K562 (cell line): ENCODE measurements around the gene NR3C2. TPM values are rescaled to one million over a fixed set of nuclear protein-coding genes. Genes with fewer than 3 reads are reported as not detected.
"Not testable (repeated sequence)": the region's sequence is repeated elsewhere in the genome, so short reads cannot be mapped to it uniquely, and the experiment has no call there.

Experiments used
- ATAC-seq: fragments of 200-7000 bp; cut with Tn5 transposase; 3 replicates; pipeline ENCODE4 v1.9.1; 2020; ENCODE audit warnings: moderate library complexity
- BruUV-seq: library from RNA; stranded (reverse); fragments of 400-500 nt; replicated peaks from 2 replicates; lab custom pipeline; 2021; lab: Mats Ljungman, UMichigan
- CTCF ChIA-PET: fragments of 300-600 bp; formaldehyde crosslinking; extraction: SDS; loops from one replicate; lab custom pipeline; 2021; ENCODE audit warnings: low intra/inter-chr PET ratio; lab: Yijun Ruan, JAX
- POLR2A ChIA-PET: fragments of 300-600, 350-650 bp; sonication (Branson Sonifier 250); formaldehyde crosslinking; extraction: SDS; loops from one replicate; lab custom pipeline; 2021; ENCODE audit warnings: antibody characterized with exemption, inconsistent platforms; lab: Yijun Ruan, JAX
- DNase-seq, 4 experiments: peaks; one replicate each; pipeline versions ENCODE4 v3.0.0 to v3.0.0-alpha.2; 2011 to 2018; ENCODE audit warnings: low spot score in 3 of 4, mixed read lengths in 3 of 4; ENCODE audit errors: extremely low read depth in 1 of 4
- FAIRE-seq: peaks from 2 replicates; lab custom pipeline; 2011; peaks lifted over from hg19 to GRCh38; lab: Jason Lieb, UNC
- H2AFZ ChIP-seq: 2 replicates; pipeline ENCODE4 v1.6.0; 2011; ENCODE audit warnings: low read depth, low read length, control low read depth, inconsistent platforms
- H3K27ac ChIP-seq: fragments of 200-600 bp; 3 replicates; pipeline ENCODE4 v1.8.0; 2011; ENCODE audit warnings: low read depth, mild to moderate bottlenecking, control low read depth, inconsistent platforms, low read length, moderate library complexity, mixed read lengths; ENCODE audit errors: extremely low read depth
- H3K27me3 ChIP-seq, 2 experiments: fragments of 300-600 bp in 1 of 2; 2 replicates in 1 of 2; 3 replicates in 1 of 2; pipeline versions ENCODE4 v1.6.0 to v1.8.0; 2011; ENCODE audit warnings: inconsistent platforms in 2 of 2, low read length in 2 of 2, mild to moderate bottlenecking in 1 of 2, mixed read lengths in 1 of 2, moderate library complexity in 1 of 2; ENCODE audit not compliant: control insufficient read depth in 2 of 2, insufficient read depth in 2 of 2
- H3K36me3 ChIP-seq: fragments of 300-600 bp; 3 replicates; pipeline ENCODE4 v1.8.0; 2011; ENCODE audit warnings: mild to moderate bottlenecking, low read length, inconsistent platforms; ENCODE audit not compliant: control insufficient read depth, insufficient read depth
- H3K4me1 ChIP-seq, 2 experiments: fragments of 200-600 bp in 1 of 2; replicated peaks in 1 of 2; 2 replicates in 1 of 2; 3 replicates in 1 of 2; pipeline versions ENCODE4 v1.5.1 to v1.8.0; 2011; ENCODE audit warnings: inconsistent platforms in 2 of 2, low read length in 2 of 2, mild to moderate bottlenecking in 1 of 2, mixed read lengths in 1 of 2, moderate library complexity in 1 of 2; ENCODE audit not compliant: control insufficient read depth in 2 of 2, insufficient read depth in 2 of 2
- H3K4me2 ChIP-seq: 2 replicates; pipeline ENCODE4 v1.6.1; 2011; ENCODE audit warnings: low read length, control low read depth, inconsistent platforms, mixed read lengths; ENCODE audit not compliant: insufficient read depth
- H3K4me3 ChIP-seq: fragments of 200-600 bp; sonication (generic), shearing (Covaris generic); 2 replicates; pipeline ENCODE4 v1.5.1; 2016; ENCODE audit warnings: control low read depth, inconsistent platforms
- H3K79me2 ChIP-seq: fragments of 200-600 bp; 3 replicates; pipeline ENCODE4 v1.8.0; 2011; ENCODE audit warnings: low read length, inconsistent platforms; ENCODE audit not compliant: control insufficient read depth, insufficient read depth
- H3K9ac ChIP-seq, 2 experiments: 2 replicates each; pipeline versions ENCODE4 v1.6.0 to v1.6.1; 2011; ENCODE audit warnings: low read depth in 2 of 2, low read length in 2 of 2, control low read depth in 1 of 2, inconsistent platforms in 1 of 2, mild to moderate bottlenecking in 1 of 2, mixed read lengths in 1 of 2; ENCODE audit not compliant: insufficient read depth in 1 of 2
- H3K9me1 ChIP-seq: one replicate; pipeline ENCODE4 v1.6.0; 2011; ENCODE audit warnings: inconsistent platforms, mild to moderate bottlenecking, low read length, moderate library complexity; ENCODE audit not compliant: control insufficient read depth, insufficient read depth
- H3K9me3 ChIP-seq: replicated peaks from 2 replicates; pipeline ENCODE4 v1.5.1; 2011; ENCODE audit warnings: low read depth, low read length, inconsistent platforms; ENCODE audit not compliant: control insufficient read depth, insufficient read depth
- H4K20me1 ChIP-seq: replicated peaks from 2 replicates; pipeline ENCODE4 v1.6.1; 2011; ENCODE audit warnings: low read length, inconsistent platforms, mixed read lengths; ENCODE audit not compliant: control insufficient read depth, insufficient read depth
- IRF2 ChIP-seq: sonication (generic); formaldehyde crosslinking; IDR thresholded peaks from 2 replicates; pipeline ENCODE4 v1.8.1; 2022; ENCODE audit warnings: mild to moderate bottlenecking, missing genetic modification reagents
- MCM7 ChIP-seq, 2 experiments: fragments of 450-650 bp; IDR thresholded peaks; 2 replicates each; pipeline ENCODE4 v1.6.1; 2016 to 2018
- MYC ChIP-seq, 2 experiments: fragments of 250-450 bp in 1 of 2; sonication (Bioruptor Pico) in 1 of 2; IDR thresholded peaks; 2 replicates each; pipeline versions ENCODE4 v1.5.1 to v1.6.1; 2012 to 2021; ENCODE audit warnings: low read depth in 2 of 2, borderline replicate concordance in 1 of 2, improper control_type of control experiment in 1 of 2, low read length in 1 of 2, mild to moderate bottlenecking in 1 of 2, moderate library complexity in 1 of 2
- RBM14 ChIP-seq: fragments of 200-400 bp; formaldehyde crosslinking; IDR thresholded peaks from 2 replicates; pipeline ENCODE4 v1.6.1; 2018; ENCODE audit warnings: low read depth, mild to moderate bottlenecking, low read length, moderate library complexity, borderline replicate concordance; ENCODE audit not compliant: insufficient read depth
- WHSC1 ChIP-seq: IDR thresholded peaks from one replicate; pipeline ENCODE4 v1.6.1; 2012; ENCODE audit warnings: low read length, control low read depth, inconsistent platforms
- ZNF408 ChIP-seq: fragments of 250-450 bp; sonication (Bioruptor Pico); IDR thresholded peaks from 2 replicates; pipeline ENCODE4 v1.4.0; 2020; ENCODE audit warnings: low read depth, mild to moderate bottlenecking, moderate library complexity
- ZNF668 ChIP-seq: fragments of 250-450 bp; sonication (Bioruptor Pico); IDR thresholded peaks from 2 replicates; pipeline ENCODE4 v1.8.0; 2022; ENCODE audit warnings: mild to moderate bottlenecking, inconsistent platforms
- ZNF764 ChIP-seq: fragments of 250-450 bp; sonication (Bioruptor Pico); IDR thresholded peaks from 2 replicates; pipeline ENCODE4 v1.4.0; 2020; ENCODE audit warnings: low read depth, mild to moderate bottlenecking, moderate library complexity
- ZNF79 ChIP-seq: fragments of 250-450 bp; sonication (Bioruptor Pico); IDR thresholded peaks from 2 replicates; pipeline ENCODE4 v1.4.0; 2020; ENCODE audit warnings: low read depth, mild to moderate bottlenecking, moderate library complexity
- WGBS: fragments of 100-300 bp; shearing (Covaris generic); methylation state at CpG from one replicate; pipeline ENCODE4 v1.1.6; 2016; ENCODE audit warnings: low coverage, mixed read lengths; ENCODE audit not compliant: insufficient coverage; ENCODE audit errors: missing lambda C conversion rate; 5-methylcytosine and 5-hydroxymethylcytosine counted together
- in situ Hi-C: fragments of 300-500 bp; cut with MboI; formaldehyde crosslinking; loops from 4 replicates; pipeline ENCODE4 v1.15.0; 2018; ENCODE audit warnings: inconsistent platforms, mixed read lengths
- intact Hi-C: fragments of 100-400 bp; cut with micrococcal nuclease; formaldehyde crosslinking; loops from 2 replicates; pipeline ENCODE4 v1.14.2; 2022
- polyA plus RNA-seq, 8 experiments: library from polyadenylated mRNA; depleted of rRNA in 4 of 8; stranded (reverse) in 5 of 8; unstranded in 3 of 8; fragments of >200 nt; fragmentation: Nextera tagmentation in 2 of 8; fragmentation: Illumina TruSeq in 1 of 8; extraction: Ambion mirVana in 2 of 8; extraction: Trizol in 1 of 8; gene quantifications; 2 replicates each; pipeline versions ENCODE4 v1.2.1 to v1.2.3, GENCODE V29; 2011 to 2014; ENCODE audit warnings: inconsistent platforms in 1 of 8, missing spikeins in 1 of 8
- total RNA-seq, 7 experiments: library from RNA; depleted of rRNA in 6 of 7; stranded (reverse); fragments of >200 nt in 6 of 7; fragmentation: Illumina TruSeq in 2 of 7; extraction: Trizol in 2 of 7; gene quantifications; 2 replicates each; pipeline versions ENCODE4 v1.2.1 to v1.2.3, GENCODE V29; 2011 to 2021; ENCODE audit warnings: low replicate concordance in 1 of 7

Gene NR3C2
- total and polyA plus RNA-seq, 9 of the 15 experiments (the other 6 are each of a cell fraction or from before 2014, with no cell fraction given) = 0.01 to 0.28 (median 0.16) TPM; not detected in 2

DNA sequence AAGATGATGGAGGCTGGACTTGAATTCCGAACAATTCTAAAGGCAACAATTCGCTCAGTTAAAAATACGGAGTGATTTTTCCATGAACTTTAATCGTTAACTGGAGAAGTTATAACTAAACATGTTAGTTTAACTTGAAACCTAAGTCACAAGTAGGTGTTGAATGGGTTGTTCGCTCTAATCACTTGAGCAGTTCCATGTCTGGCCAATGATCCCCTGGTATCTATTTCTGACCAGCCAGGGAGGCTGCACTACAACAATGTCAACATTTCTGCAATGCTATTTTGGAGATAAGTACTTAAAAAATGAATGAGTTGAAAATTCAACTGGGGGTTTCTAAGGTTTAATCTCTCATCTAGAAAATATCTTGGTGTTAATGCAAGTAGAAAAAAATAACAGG, 112.5 kb downstream of the NR3C2 start:
- Histone ChIP-seq H3K9me1 (no peaks in the 10 kb centered on the region), H3K4me3 (no peak overlapping the region), H4K20me1 (no peaks in the 10 kb centered on the region), H2AFZ (no peak overlapping the region), H3K9ac (no peak overlapping the region), H3K27ac (no peak overlapping the region), H3K79me2 (no peaks in the 10 kb centered on the region), H3K4me2 (no peak overlapping the region), H3K9me3 (no peaks in the 10 kb centered on the region), H3K4me1 (no peaks in the 10 kb centered on the region), H3K36me3 (no peaks in the 10 kb centered on the region), H3K27me3 (no peaks in the 10 kb centered on the region)
- TF ChIP-seq MCM7 (IDR thresholded peaks at IDR 0.05) (no peak), ZNF764 (CRISPR knock-in tag) (no peak), MYC (IDR thresholded peaks at IDR 0.05; ENCODE audit: low read depth, low read length) (no peak), MYC (CRISPR knock-in tag; IDR thresholded peaks at IDR 0.05; ENCODE audit: borderline replicate concordance, low read depth) (no peak), RBM14 (no peak), ZNF668 (CRISPR knock-in tag) (no peak)
- FAIRE-seq = no peak
- intact Hi-C loops = no loop called here
- no peak for ATAC-seq
- POLR2A ChIA-PET = no interaction called here
- no TSS peak for BruUV-seq
- in situ Hi-C loops = no loop called here
- DNase-seq = no peak
- WGBS = 2% methylated on average over 5 of the region's 5 CpGs
- CTCF ChIA-PET = no interaction called here

- Histone ChIP-seq H3K9me3 (no peaks in the 10 kb centered on the region), H4K20me1 (no peaks in the 10 kb centered on the region), H3K9me1 (no peaks in the 10 kb centered on the region), H3K79me2 (no peaks in the 10 kb centered on the region), H3K27me3 (no peaks in the 10 kb centered on the region), H3K4me2 (no peak overlapping the region), H2AFZ (no peak overlapping the region), H3K4me3 (no peak overlapping the region), H3K9ac (no peak overlapping the region), H3K27ac (no peak overlapping the region), H3K36me3 (no peaks in the 10 kb centered on the region), H3K4me1 (no peaks in the 10 kb centered on the region)
- BruUV-seq = no TSS peak
- WGBS = 0% methylated on average over 1 of the region's 1 CpG
- POLR2A ChIA-PET = no interaction called here
- in situ Hi-C loops (no loop called here), intact Hi-C loops (no loop called here)
- TF ChIP-seq ZNF79 (CRISPR knock-in tag) (no peak), ZNF408 (CRISPR knock-in tag) (no peak), WHSC1 (no peak), IRF2 (no peak)
- no peak for FAIRE-seq
- no peak for DNase-seq
- ATAC-seq = no peak
- CTCF ChIA-PET = no interaction called here
Measured at GRCh38 chr4:148327683-148328082, 114.5 kb downstream of the NR3C2 start.

- BruUV-seq, POLR2A ChIA-PET, H3K9ac ChIP-seq, H3K9me1 ChIP-seq, H3K79me2 ChIP-seq, ATAC-seq, CTCF ChIA-PET, H3K4me3 ChIP-seq, H3K27me3 ChIP-seq, H3K4me2 ChIP-seq, DNase-seq, H3K36me3 ChIP-seq, H3K9me3 ChIP-seq, H3K27ac ChIP-seq, intact Hi-C loops, H4K20me1 ChIP-seq, in situ Hi-C loops, H3K4me1 ChIP-seq, H2AFZ ChIP-seq, FAIRE-seq: not testable (repeated sequence)
- no CpG with 5 or more reads among the region's 17 CpGs for WGBS
Measured at GRCh38 chr4:148323316-148323715, 118.9 kb downstream of the NR3C2 start.
